Lung (tissue), 12 donors: ENCODE measurements around the gene MAB21L4. TPM values are rescaled to one million over a fixed set of nuclear protein-coding genes. Genes with fewer than 3 reads are reported as not detected.

Experiments
- ATAC-seq: fragments of 200-7000 bp; cut with Tn5 transposase; one replicate; pipeline ENCODE4 v1.9.1; 2020; ENCODE audit warnings: moderate number of reproducible peaks; ENCODE audit not compliant: insufficient read depth, low FRiP score
- DNase-seq, 3 donors: peaks; one replicate each; pipeline ENCODE4 v3.0.0-alpha.2; 2013 to 2017
- H3K27ac ChIP-seq, 2 donors: one replicate each; pipeline ENCODE4 v1.5.1; 2013; ENCODE audit warnings: mild to moderate bottlenecking in 2 of 2, moderate library complexity in 2 of 2, control low read depth in 1 of 2, inconsistent platforms in 1 of 2, low read depth in 1 of 2, low read length in 1 of 2
- H3K27me3 ChIP-seq, 3 donors: one replicate each; pipeline ENCODE4 v1.5.1; 2013; ENCODE audit warnings: low read length in 2 of 3; ENCODE audit not compliant: control insufficient read depth in 3 of 3, insufficient read depth in 3 of 3
- H3K36me3 ChIP-seq, 4 donors: one replicate each; pipeline ENCODE4 v1.5.1; 2013; ENCODE audit warnings: low read length in 4 of 4, mild to moderate bottlenecking in 1 of 4, moderate library complexity in 1 of 4; ENCODE audit not compliant: control insufficient read depth in 4 of 4, insufficient read depth in 4 of 4
- H3K4me1 ChIP-seq, 5 donors: one replicate each; pipeline ENCODE4 v1.5.1; 2013; ENCODE audit warnings: low read length in 5 of 5, mild to moderate bottlenecking in 2 of 5, moderate library complexity in 1 of 5; ENCODE audit not compliant: control insufficient read depth in 5 of 5, insufficient read depth in 5 of 5
- H3K4me3 ChIP-seq: one replicate; pipeline ENCODE4 v1.5.1; 2013; ENCODE audit warnings: mild to moderate bottlenecking, control low read depth, moderate library complexity
- H3K9ac ChIP-seq, 2 donors: one replicate each; pipeline ENCODE4 v1.5.1; 2013; ENCODE audit warnings: low read length in 2 of 2, control low read depth in 1 of 2; ENCODE audit not compliant: insufficient read depth in 1 of 2
- H3K9me3 ChIP-seq, 4 donors: one replicate each; pipeline ENCODE4 v1.5.1; 2013; ENCODE audit warnings: low read length in 3 of 4, mild to moderate bottlenecking in 1 of 4, moderate library complexity in 1 of 4; ENCODE audit not compliant: control insufficient read depth in 4 of 4, insufficient read depth in 3 of 4
- CTCF ChIP-seq: IDR thresholded peaks from 2 replicates; pipeline ENCODE4 v1.5.1; 2012; ENCODE audit warnings: mild to moderate bottlenecking; ENCODE audit errors: control extremely low read depth, extremely low read depth
- WGBS, 2 donors: extraction: QIAGEN DNeasy Blood & Tissue Kit; methylation state at CpG; one replicate each; pipeline ENCODE4 v1.1.7; 2013; 5-methylcytosine and 5-hydroxymethylcytosine counted together
- polyA plus RNA-seq, 2 donors: library from polyadenylated mRNA; stranded (reverse); fragments of 200-250 nt; gene quantifications; one replicate each; pipeline ENCODE4 v1.2.1, GENCODE V29; 2013
- total RNA-seq, 2 donors: library from RNA; depleted of rRNA in 1 of 2; stranded (reverse); fragments of >200 nt in 1 of 2; gene quantifications; one replicate each; pipeline ENCODE4 v1.2.1, GENCODE V29; 2014 to 2021
- donor health status: control.
- donor health status: control.
- donor health status: Bipolar disorder and iron deficiency.
- donor health status: healthy.
- donor health status: DM: yes; HTN: yes; CAD: no.

MAB21L4 gene
- total and polyA plus RNA-seq, 4 donors = 2.9 to 21.1 (median 6.8) TPM

GRCh38 chr2:240905176-240905781, 9.3 kb upstream of the MAB21L4 start:
- peaks cover 0 to 11% (median 0%) of the 10 kb centered on the region in 5 donors for H3K4me1 ChIP-seq
- H3K9me3 ChIP-seq = no peaks in the 10 kb centered on the region
- H3K4me3 ChIP-seq = no peak overlapping the region
- H3K27me3 ChIP-seq = no peaks in the 10 kb centered on the region
- WGBS, 2 donors = 60 to 80% methylated on average over 13 of the region's 13 CpGs
- ATAC-seq (no peak), DNase-seq (peak; percentile 15 to 58 (median 51))
- TF ChIP-seq CTCF = no peak
- H3K9ac ChIP-seq = no peak overlapping the region
- H3K36me3 ChIP-seq = no peaks in the 10 kb centered on the region
- no peak overlapping the region for H3K27ac ChIP-seq

- no peaks in the 10 kb centered on the region for H3K27me3 ChIP-seq
- no peak for TF ChIP-seq CTCF
- peaks cover 0 to 11% (median 0%) of the 10 kb centered on the region in 5 donors for H3K4me1 ChIP-seq
- no peak overlapping the region for H3K4me3 ChIP-seq
- H3K9ac ChIP-seq = no peak overlapping the region
- no peaks in the 10 kb centered on the region for H3K9me3 ChIP-seq
- H3K27ac ChIP-seq = no peak overlapping the region
- DNase-seq (no peak), ATAC-seq (no peak)
- WGBS, 2 donors = 88 to 89% methylated on average over 19 of the region's 19 CpGs
- H3K36me3 ChIP-seq = no peaks in the 10 kb centered on the region
Observed at GRCh38 chr2:240904216-240905175, 8.5 kb upstream of the MAB21L4 start.

- 93 to 94% methylated on average over 34 of the region's 34 CpGs for WGBS, 2 donors
- ATAC-seq (no peak), DNase-seq (no peak)
- no peak for TF ChIP-seq CTCF
- H3K27ac ChIP-seq = no peak overlapping the region
- no peak overlapping the region for H3K9ac ChIP-seq
- peaks cover 0 to 17% (median 4%) of the 10 kb centered on the region in 5 donors for H3K4me1 ChIP-seq
- no peaks in the 10 kb centered on the region for H3K9me3 ChIP-seq
- no peak overlapping the region for H3K4me3 ChIP-seq
- no peaks in the 10 kb centered on the region for H3K36me3 ChIP-seq
- H3K27me3 ChIP-seq = no peaks in the 10 kb centered on the region
Observed at GRCh38 chr2:240903191-240904060, 7.5 kb upstream of the MAB21L4 start.
